HEK293T (cell line): Measurements from ENCODE around the gene CDK17.

Experiments
- BHLHE40 ChIP-seq: fragments of 450-650 bp; IDR thresholded peaks from 2 replicates; pipeline ENCODE4 v1.6.1; 2016; ENCODE audit warnings: mild to moderate bottlenecking, moderate library complexity, borderline replicate concordance
- LEF1 ChIP-seq: fragments of 450-650 bp; IDR thresholded peaks from 2 replicates; pipeline ENCODE4 v1.6.1; 2017; ENCODE audit warnings: mild to moderate bottlenecking, borderline replicate concordance

DNA sequence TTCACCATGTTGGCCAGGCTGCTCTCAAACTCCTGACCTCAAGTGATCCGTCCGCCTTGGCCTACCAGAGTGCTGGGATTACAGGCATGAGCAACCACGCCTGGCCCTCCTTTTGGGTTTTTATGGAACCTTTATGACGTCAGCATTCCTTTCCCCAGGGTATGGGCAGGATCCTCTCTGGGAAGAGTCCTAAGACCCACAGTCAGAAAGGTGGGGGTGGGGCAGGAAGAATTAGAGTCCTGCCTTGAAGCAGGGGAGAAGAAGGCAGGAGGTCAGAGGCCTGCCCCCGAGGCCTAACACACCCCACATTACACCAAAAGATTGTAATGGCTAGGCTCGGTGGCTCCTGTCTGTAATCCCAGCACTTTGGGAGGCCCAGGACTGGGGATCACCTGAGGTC, 30.8 kb upstream of the CDK17 start:
- no peak for TF ChIP-seq BHLHE40
- TF ChIP-seq LEF1: no peak
